SW480 (cell line): ENCODE measurements around the gene CEACAM8.
A peak's percentile ranks its signal among the peaks of the same experiment; 100 is the strongest.
"Not testable (repeated sequence)": the region's sequence is repeated elsewhere in the genome, so short reads cannot be mapped to it uniquely, and the experiment has no call there.

Experiments
- DNase-seq: peaks from one replicate; pipeline ENCODE4 v3.0.0-alpha.2; 2016; ENCODE audit warnings: low spot score

The CEACAM8 gene

DNA sequence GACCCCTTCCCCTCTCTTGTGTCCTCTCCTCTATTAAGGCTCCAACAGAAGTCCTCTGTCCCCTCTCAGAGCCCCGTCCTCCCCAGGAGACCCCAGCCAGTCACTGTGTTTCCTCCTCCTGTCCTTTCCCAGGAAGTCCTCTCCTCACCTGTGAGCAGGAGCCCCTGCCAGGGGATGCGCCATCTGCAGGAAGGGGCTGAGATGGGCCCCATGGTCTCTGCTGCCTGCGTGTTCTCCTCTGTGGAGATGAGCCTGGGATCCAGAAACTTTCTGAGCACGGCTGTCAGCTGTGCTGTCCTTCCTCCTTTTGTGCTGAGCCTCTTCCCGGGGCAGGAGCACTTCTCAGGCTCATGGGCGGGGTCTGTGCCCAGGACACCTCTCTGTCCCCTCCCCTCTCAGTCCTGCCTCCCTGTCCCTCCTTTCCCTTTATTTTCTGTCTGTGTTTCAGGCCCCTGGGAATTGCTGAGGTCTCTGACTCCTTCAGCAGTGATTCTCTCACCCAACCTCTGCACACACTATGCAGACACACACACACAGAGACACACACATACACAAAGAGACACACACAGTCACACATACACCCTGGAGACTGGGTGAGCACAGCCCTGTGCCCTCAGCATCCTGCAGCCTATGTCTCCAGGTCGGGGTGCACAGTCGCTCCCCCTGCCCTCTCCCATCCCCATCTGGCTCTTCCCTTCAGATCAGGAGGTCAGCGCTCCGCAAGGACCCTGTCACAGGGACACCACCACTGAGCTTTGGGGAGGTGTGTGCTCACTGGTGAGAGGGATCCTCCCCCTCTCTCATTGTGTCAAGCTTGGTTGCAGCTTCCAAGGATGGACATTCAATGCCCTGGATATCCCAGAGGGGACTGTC is at the start of gene CEACAM8:
Gene CEACAM8, minus strand, starts transcription at position 308 of the 873 bp plus-strand sequence. Its CDS starts 96 bp downstream, at position 212.
- no peak for DNase-seq

DNA sequence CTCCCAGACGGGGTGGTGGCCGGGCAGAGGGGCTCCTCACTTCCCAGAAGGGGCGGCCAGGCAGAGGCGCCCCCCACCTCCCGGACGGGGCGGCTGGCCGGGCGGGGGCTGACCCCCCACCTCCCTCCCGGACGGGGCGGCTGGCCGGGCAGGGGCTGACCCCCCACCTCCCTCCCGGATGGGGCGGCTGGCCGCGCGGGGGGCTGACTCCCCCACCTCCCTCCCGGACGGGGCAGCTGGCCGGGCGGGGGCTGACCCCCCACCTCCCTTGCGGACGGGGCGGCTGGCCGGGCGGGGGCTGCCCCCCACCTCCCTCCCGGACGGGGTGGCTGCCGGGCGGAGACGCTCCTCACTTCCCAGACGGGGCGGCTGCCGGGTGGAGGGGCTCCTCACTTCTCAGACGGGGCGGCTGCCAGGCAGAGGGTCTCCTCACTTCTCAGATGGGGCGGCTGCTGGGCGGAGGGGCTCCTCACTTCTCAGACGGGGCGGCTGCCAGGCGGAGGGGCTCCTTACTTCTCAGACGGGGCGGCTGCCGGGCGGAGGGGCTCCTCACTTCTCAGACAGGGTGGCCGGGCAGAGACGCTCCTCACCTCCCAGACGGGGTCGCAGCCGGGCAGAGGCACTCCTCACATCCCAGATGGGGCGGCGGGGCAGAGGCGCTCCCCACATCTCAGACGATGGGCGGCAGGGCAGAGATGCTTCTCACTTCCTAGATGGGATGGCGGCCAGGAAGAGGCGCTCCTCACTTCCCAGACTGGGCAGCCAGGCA is 44.8 kb upstream of the CEACAM8 start:
- DNase-seq = not testable (repeated sequence)

DNA sequence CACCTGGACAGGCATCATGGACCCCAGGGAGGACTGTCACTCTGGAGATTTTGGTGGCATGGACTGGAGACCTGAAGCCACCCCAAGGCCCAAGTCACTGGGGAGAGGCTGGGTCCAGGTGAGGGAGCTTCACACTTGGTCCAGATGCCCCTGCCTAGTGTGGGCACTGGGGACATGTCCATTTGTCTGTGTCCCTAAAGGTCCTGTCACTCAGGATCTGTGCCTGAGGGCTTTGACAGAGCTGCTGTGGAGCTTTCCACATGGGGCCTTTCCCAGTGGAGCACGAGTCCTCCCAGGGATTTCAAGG is 40.5 kb upstream of the CEACAM8 start:
- DNase-seq = no peak

DNA sequence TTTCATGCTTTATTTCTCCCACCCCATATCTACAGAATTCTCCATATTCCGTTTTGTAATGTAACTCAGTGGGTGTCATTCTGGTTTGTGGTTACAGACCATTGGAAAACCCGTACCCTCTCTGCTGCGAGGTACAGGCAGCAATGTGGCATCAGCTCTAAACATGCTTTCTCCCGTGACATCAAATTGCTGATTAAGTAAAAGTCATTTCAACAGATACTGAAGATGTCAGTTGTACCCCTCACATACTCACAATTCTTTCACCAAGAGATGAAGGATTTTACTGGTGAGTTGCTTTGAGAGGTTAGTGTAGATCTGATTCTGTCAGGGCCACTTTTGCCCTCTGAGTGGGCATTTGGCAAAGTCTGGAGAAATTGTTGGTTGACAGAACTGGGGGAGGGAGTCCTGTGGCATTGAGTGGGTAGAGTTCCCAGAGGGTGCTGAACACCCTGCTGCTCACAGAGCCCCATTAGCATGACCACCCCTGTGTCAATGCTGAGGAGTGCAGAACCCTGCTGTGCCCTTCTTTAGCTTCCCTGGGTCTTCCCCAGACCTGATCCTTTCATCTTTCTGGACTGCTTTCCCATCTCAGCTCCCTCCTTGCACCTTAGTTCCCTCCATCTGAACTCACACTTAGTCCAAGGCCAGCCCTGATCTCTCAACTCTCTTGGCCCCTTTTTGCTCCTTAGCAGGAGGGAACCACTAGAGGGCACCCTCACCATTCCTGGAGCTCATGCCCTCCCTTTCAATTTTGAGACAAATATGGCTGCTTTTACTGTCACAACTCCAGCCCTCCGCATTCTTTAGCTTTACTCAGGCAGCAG is 39.9 kb upstream of the CEACAM8 start:
- DNase-seq = peak; percentile 54

DNA sequence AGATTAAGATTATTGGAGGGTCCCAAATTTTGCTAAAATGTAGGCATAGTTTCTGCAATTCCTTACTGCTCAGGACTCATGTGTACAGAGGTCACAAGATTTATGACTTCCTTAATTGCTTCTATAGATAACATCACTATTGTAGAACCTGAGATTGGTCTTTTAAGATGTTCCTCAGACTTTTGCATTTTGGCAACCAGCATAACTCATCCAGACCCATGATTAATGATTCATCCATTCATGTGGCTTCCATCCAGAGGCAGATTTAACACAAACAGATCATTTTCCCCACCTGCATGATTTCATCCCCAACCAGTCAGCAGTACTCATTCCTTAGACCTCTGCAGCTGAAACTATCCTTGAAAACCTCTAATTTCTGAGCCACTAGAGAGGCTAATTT is 34.5 kb upstream of the CEACAM8 start:
- no peak for DNase-seq

DNA sequence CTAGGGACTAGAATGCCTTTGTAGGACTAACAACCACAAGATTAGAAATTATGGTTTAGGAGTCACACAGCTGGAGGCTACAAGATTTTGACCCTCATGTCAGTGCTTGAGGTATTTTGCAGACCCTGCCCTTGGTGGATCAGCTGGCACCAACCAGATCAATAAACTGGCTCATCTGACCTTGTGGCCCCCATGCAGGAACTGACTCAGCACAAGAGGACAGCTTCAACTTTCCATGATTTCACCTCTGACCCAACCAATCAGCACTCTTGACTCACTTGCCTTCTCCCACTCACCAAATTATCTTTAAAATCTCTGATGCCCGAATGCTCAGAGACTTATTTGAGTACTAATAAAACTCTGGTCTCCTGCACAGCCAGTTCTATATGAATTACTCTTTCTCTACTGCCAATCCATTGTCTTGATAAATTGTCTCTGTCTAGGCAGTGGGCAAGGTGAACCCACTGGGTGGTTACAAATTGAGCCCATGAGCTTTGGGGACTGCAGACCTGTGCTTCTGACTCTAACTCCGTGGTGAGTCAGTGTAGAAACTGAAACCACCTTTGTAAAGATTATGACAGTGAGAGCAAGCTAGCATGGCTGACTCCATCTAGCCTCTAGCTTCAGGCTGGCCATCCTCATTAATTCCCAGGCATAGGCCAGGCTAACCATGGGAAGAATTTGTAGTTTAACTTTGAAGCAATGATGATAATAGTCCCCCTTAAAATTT is 33.9 kb upstream of the CEACAM8 start:
- DNase-seq = no peak

DNA sequence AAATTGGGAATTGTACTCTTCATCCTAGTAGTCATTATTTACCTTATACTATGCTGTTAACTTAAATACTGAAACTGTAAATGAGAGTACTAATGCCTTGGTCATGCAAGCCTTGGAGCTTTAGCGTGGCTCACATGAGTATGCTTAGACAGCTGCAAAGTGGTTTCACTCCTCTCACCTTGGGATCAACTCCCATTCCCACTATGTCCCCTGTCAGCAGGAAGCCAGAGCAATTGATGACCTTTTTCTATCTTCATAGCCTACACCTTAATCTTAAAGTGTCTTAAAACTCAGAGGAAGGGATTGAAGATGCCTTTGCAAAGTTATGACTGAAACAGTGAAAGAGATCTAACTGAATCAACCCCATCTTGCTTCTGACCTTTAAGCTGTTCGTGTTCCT is 33.2 kb upstream of the CEACAM8 start:
- DNase-seq = no peak

DNA sequence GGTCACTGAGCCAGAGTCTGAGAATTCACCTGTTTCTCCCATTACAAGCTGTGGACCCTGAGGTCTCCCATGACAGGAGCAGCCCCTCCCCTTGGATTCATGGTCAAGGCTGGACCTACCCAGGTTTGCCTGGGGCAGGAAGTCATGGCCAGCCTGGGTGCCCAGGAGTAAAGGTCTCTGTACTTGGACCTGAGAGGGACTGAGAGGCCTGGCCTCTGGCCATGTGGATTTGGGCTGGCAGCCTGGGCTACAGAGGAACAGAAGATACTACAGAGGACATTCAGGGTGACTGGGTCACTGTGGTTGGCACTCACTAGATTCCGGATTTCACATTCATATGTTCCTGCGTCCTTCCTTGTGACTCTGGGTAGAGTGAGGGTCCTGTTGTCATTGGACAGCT is 31.5 kb upstream of the CEACAM8 start:
- DNase-seq = no peak

DNA sequence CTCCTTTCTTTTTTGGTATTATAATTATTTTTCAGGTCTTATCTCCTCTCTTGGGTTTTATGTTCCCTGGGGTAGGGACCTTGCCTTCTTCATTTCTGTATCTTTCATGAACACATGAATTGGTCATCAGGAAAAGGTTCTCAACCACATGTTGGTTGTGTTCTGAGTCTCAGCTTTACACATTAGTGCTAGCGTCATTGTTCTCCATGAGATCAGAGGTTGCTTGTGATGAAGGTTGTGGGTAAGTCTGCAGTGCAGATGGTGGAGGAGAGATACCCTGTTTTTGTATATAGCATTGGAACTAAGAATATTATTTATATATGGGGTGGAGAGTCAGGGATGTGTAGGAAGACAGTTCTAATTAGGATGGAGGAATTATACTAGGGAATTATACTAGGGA is 24.5 kb upstream of the CEACAM8 start:
- DNase-seq = no peak

DNA sequence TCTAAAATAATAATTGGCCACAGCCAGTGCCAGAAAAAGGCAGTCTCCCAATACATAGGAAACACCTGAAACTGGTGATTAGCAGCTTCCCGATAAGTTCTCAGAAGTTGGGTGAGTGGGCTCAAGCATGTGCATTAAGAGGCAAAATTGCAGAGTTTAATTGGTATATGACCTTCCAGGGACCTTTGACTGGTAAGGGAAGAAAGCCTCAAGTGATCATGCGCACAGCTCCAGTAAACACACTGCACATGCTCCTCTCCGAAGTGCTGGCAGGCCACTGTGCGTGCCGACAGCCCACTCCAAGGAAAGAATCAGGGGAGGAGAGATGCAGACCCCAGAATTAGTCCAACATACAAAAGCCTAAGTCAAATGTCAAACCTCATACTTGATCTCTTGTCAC is 18.9 kb upstream of the CEACAM8 start:
- DNase-seq = no peak

DNA sequence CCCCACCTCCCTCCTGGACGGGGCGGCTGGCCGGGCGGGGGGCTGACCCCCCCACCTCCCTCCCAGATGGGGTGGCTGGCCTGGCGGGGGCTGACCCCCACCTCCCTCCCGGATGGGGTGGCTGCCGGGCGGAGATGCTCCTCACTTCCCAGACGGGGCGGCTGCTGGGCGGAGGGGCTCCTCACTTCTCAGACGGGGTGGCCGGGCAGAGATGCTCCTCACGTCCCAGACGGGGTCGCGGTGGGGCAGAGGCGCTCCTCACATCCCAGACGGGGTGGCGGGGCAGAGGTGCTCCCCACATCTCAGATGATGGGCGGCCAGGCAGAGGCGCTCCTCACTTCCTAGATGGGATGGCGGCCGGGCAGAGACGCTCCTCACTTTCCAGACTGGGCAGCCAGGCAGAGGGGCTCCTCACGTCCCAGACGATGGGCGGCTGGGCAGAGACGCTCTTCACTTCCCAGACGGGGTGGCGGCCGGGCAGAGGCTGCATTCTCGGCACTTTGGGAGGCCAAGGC is 15.7 kb upstream of the CEACAM8 start:
- DNase-seq = not testable (repeated sequence)

DNA sequence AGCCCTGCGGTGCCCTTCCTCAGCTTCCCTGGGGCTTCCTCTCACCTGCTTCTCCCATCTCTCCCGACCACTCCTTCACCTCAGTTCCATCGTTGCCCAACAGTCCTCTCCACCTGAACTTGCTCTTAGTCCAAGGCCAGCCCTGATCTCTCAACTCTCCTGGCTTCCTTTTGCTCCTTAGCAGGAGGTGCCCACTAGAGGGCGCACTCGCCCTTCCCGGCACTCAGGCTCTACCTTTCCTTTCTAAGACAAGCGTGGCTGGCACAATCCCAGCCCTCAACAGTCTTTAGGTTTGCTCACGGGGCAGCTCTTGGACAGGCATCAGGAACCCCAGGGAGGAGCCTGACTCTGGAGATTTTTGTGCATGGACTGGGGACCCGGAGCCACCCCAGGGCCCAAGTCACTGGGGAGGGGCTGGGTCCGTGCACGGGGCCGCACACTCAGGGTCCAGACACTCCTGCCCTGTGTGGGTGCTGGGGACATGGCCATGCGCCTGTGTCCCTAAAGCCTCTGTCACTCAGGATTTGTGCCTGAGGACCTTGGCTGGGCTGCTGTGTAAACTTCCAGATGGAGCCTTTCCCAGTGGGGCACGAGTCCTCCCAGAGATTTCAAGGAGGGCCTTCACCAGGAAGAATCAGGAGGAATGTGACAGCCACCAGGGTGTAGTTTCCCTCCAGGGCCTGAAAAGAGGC is 12.1 kb upstream of the CEACAM8 start:
- peak; percentile 68 for DNase-seq

DNA sequence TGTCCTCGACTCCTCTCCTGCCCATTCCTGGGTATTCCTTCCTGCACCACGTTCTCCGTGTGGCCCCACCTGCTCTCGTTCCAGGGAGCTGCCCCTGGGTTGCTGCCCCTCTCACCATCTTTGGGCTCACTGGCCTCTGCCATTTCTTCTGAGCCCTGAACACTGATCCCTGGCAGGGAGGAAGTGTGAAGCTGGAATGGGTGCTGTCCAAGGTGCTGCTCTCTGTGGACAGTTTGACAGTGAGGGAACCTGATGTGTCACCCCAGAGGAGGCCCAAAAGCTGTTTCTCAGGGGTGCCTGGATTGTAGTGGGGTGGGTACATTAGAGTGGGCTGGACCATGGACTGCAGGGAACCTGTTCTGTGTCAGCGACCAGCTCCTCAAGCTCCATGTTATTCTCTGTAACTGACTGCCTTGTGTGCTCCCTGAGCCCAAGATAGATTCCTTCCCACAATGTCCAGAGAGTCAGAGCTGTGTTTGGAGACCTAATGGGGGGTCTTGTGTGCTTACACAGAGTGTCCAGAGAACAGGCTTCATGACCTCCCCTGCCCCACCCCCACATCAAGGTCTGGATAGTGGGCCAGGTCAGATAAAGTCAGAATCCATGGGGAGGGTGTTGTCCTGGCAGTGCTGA is 7.2 kb upstream of the CEACAM8 start:
- peak; percentile 44 for DNase-seq

DNA sequence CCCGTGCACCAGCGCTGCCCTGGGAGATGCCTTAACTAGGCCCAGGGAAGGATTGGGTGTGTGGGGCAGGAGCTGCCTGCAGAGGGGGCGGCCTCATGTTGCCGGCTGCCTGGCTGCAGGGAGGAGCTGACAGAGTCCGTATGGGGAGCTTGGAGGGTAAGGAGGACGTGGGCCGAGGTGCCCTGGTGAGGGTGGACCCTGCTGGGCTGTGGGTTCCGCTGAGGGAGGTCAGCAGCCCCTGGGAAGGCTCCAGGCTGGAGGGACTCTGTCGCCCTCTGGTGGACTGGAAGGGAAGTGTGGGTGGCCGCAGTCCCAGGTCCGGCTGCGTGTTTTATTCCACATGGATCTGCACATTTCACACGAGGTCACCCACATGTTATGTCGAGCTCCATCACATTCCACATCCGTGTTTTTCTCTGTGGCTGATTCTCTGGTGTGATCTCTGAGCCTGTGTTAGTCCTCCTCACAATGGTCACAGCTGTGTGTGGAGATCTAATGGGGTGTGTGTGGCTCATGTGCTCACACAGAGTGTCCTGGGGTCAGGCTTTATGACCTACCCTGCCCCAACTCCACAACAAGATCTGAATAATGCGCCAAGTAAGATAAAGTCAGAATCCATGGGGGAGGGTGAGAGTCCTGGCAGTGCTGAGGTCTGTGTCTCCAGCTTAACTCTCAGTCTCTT is 1.8 kb upstream of the CEACAM8 start:
- peak; percentile 30 for DNase-seq

DNA sequence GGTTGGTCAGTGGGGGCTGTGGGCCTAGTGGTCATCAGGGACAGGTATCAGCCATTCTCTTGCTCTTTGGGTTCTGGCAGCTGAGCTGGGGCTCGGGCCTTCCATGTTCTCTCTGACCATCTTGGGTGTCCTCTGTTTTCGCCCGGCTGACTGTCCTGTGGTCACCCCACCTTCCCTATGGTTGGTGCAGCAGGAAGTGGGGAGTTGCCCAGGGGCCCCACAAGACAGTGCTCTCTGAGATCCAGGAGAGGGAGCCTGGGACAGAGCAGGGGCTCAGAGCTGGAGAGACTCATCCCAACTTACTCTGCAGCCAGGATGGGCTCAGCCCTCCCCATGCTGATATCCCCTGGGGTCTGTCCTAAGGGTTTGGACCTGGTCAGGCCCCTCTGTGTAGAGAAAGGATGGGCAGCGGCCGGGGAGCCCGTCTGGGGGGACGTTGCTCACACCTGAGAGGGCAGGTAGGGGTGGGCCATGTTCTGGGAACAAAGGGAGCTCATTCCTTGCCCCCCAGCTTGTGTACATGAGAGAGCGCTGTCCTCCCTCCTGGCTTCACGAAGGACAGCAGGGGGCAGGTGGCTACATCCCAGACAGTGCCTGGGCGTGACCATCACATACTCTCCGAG is 937 bp upstream of the CEACAM8 start:
- DNase-seq = no peak

DNA sequence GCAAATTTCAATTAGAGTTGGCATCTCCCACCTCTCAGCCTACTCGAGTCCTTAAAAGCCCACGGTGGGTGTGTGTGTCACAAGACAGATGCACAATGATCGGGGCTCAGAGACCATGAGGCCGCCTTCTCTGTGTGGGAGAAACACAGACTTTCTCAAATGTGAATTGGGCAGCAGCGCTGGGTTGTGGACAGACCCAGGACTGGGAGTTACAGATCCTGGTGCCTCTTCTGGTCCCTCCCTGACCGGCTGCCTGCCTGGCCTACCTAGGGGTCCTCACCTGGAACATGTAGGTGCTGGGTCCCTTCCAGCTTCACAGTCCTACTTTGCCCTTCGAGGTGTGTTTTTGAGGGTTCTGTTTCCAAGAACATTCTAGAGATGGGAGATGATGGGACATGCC is 4.9 kb downstream of the CEACAM8 start:
- no peak for DNase-seq

DNA sequence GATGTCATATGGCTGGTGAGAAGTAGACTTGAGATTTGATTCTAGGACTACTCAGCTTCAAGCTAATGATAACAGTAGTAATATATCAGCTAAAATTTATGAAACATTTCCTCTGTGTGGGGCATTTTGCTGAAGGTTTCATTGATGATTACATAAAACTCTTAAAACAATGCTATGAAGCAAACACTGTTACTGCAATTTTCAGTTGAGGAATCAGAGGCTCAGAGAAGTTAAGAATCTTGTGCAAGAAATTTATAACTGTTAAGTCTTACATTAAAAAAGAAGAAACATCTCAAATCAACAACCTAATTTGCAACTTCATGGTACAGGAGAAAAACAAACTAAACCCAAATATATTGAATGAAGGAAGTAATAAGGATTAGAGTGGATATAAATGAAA is 10.3 kb downstream of the CEACAM8 start:
- no peak for DNase-seq

DNA sequence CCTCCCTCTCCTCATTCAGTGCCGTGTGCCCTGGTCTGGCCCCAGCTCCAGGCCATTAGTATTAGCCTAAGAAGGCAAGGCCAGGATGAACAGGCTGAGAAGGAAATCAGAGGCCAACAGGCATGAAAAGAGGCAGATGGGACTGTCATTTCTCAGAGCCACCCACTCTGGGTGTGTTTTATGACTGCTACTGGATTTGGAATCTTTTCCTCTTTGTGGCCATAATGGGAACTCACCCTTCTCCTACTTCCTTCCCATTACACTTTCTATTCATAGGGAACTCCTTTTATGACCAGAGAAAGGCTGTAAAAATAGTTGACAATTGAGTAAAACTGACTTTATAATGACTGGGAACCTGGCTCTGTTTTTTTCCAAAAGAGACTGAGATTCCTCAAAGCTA is 17.7 kb downstream of the CEACAM8 start:
- peak; percentile 49 for DNase-seq

DNA sequence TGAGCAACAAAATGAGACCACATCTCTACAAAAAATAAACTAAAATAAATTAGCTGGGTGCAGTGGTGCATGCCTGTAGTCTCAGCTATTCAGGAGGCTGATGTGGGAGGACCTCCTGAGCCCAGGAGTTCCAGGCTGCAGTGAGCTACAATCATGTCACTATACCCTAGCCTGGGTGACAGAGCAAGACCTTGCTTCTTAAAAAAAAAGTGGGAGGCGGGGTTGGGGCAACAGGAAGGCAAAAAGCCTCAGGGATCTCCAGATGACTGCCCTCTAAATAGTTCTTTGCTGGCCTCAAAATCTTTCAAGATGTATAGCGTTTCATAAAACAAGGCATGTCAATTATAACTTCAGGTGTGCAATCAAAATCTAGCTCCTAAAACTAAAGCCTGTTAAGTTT is 18.5 kb downstream of the CEACAM8 start:
- DNase-seq = no peak

DNA sequence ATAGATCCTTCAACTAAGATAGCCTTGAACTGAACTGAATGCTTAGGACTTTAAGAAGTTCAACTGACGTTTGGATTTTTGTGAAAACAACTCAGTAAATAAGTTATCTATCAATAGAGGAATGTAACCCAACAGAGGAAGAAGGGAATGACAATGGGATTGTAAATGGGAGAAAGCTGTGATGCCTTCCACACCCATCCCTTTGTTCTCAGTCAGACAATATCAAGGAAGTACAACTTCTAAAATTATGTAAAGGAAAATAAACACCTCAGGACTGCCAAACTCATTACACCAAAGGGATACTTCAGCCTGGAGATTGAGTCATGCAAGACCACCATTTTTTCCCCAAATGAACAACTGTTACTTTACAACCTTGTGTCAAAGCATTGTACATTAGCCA is 21.1 kb downstream of the CEACAM8 start:
- DNase-seq = no peak
